ENCODE results near the gene CXCL1. TPM values are rescaled to one million over a fixed set of nuclear protein-coding genes. Genes with fewer than 3 reads are reported as not detected.

CXCL1 gene
- polyA plus RNA-seq, 6 donors from 2014 or later = not detected

- no peak for DNase-seq
- H3K27me3 Mint-ChIP-seq = peaks cover 7 to 19% (median 12%) of the 10 kb centered on the region in 3 donors
- H3K36me3 Mint-ChIP-seq = no peaks in the 10 kb centered on the region
- H3K27ac Mint-ChIP-seq = no peak overlapping the region
- no peaks in the 10 kb centered on the region for H3K4me1 Mint-ChIP-seq
- no peaks in the 10 kb centered on the region for H3K9me3 Mint-ChIP-seq
- ATAC-seq (ENCODE audit: low read depth in 2 of 2) = no peak
- H3K4me3 Mint-ChIP-seq = peak overlapping the region in 1 of 8 donors; percentile 13
Measured at GRCh38 chr4:73859614-73860088, 9.5 kb upstream of the CXCL1 start.

GRCh38 chr4:73860181-73860580 is 9.0 kb upstream of the CXCL1 start:
- Mint-ChIP-seq H3K27ac (no peak overlapping the region), H3K4me1 (no peaks in the 10 kb centered on the region), H3K36me3 (no peaks in the 10 kb centered on the region), H3K9me3 (no peaks in the 10 kb centered on the region), H3K27me3 (peaks cover 3 to 17% (median 6%) of the 10 kb centered on the region in 3 donors), H3K4me3 (no peak overlapping the region)
- no peak for DNase-seq
- no peak for ATAC-seq (ENCODE audit: low read depth in 2 of 2)

- DNase-seq = no peak
- H3K4me1 Mint-ChIP-seq = no peaks in the 10 kb centered on the region
- no peak for ATAC-seq (ENCODE audit: low read depth in 2 of 2)
- H3K27ac Mint-ChIP-seq = no peak overlapping the region
- H3K9me3 Mint-ChIP-seq = no peaks in the 10 kb centered on the region
- H3K4me3 Mint-ChIP-seq = no peak overlapping the region
- no peaks in the 10 kb centered on the region for H3K36me3 Mint-ChIP-seq
- H3K27me3 Mint-ChIP-seq = peaks cover 3 to 17% (median 6%) of the 10 kb centered on the region in 3 donors
Measured at GRCh38 chr4:73860917-73861316, 8.3 kb upstream of the CXCL1 start.

GRCh38 chr4:73862322-73862721 is 6.9 kb upstream of the CXCL1 start:
- H3K36me3 Mint-ChIP-seq = no peaks in the 10 kb centered on the region
- DNase-seq = no peak
- H3K4me1 Mint-ChIP-seq = no peaks in the 10 kb centered on the region
- no peak overlapping the region for H3K27ac Mint-ChIP-seq
- no peak overlapping the region for H3K4me3 Mint-ChIP-seq
- ATAC-seq (ENCODE audit: low read depth in 2 of 2) = no peak
- H3K9me3 Mint-ChIP-seq = no peaks in the 10 kb centered on the region
- peaks cover 3 to 17% (median 6%) of the 10 kb centered on the region in 3 donors for H3K27me3 Mint-ChIP-seq

- no peak for ATAC-seq (ENCODE audit: low read depth in 2 of 2)
- Mint-ChIP-seq H3K36me3 (no peaks in the 10 kb centered on the region), H3K9me3 (no peaks in the 10 kb centered on the region)
Measured at GRCh38 chr4:73864365-73864764, 4.8 kb upstream of the CXCL1 start.

GRCh38 chr4:73864961-73865360 is 4.2 kb upstream of the CXCL1 start:
- Mint-ChIP-seq H3K27me3 (peaks cover 13 to 40% (median 29%) of the 10 kb centered on the region in 3 donors), H3K27ac (no peak overlapping the region), H3K36me3 (no peaks in the 10 kb centered on the region), H3K4me3 (no peak overlapping the region), H3K4me1 (peaks cover 0 to 11% (median 5%) of the 10 kb centered on the region in 3 donors), H3K9me3 (peaks cover 0 to 3% (median 0%) of the 10 kb centered on the region in 7 donors)
- DNase-seq (no peak), ATAC-seq (ENCODE audit: low read depth in 2 of 2) (no peak)

More at GRCh38 chr4:73864365-73864764, 4.8 kb upstream of the CXCL1 start:
- Mint-ChIP-seq H3K4me1 (peaks cover 0 to 11% (median 5%) of the 10 kb centered on the region in 3 donors), H3K27ac (peak overlapping the region in 1 of 6 donors; percentile 19), H3K4me3 (no peak overlapping the region), H3K27me3 (peaks cover 13 to 34% (median 23%) of the 10 kb centered on the region in 3 donors)
- DNase-seq = no peak

GRCh38 chr4:73865431-73866096 is 3.6 kb upstream of the CXCL1 start:
- H3K9me3 Mint-ChIP-seq = peaks cover 0 to 3% (median 0%) of the 10 kb centered on the region in 7 donors
- no peak overlapping the region for H3K27ac Mint-ChIP-seq
- peaks cover 13 to 43% (median 31%) of the 10 kb centered on the region in 3 donors for H3K27me3 Mint-ChIP-seq
- no peak overlapping the region for H3K4me3 Mint-ChIP-seq
- DNase-seq (no peak), ATAC-seq (ENCODE audit: low read depth in 2 of 2) (no peak)
- H3K36me3 Mint-ChIP-seq = no peaks in the 10 kb centered on the region
- H3K4me1 Mint-ChIP-seq = peaks cover 0 to 11% (median 5%) of the 10 kb centered on the region in 3 donors

- ATAC-seq (ENCODE audit: low read depth in 2 of 2) = no peak
- no peak overlapping the region for H3K27ac Mint-ChIP-seq
- no peak overlapping the region for H3K4me3 Mint-ChIP-seq
- H3K27me3 Mint-ChIP-seq = peaks cover 13 to 43% (median 31%) of the 10 kb centered on the region in 3 donors
- H3K9me3 Mint-ChIP-seq = peaks cover 0 to 3% (median 0%) of the 10 kb centered on the region in 7 donors
- H3K4me1 Mint-ChIP-seq = peaks cover 0 to 11% (median 5%) of the 10 kb centered on the region in 3 donors
- no peaks in the 10 kb centered on the region for H3K36me3 Mint-ChIP-seq
- no peak for DNase-seq
Measured at GRCh38 chr4:73866246-73866645, 2.9 kb upstream of the CXCL1 start.

GRCh38 chr4:73867783-73868182 is 1.4 kb upstream of the CXCL1 start:
- H3K4me3 Mint-ChIP-seq = no peak overlapping the region

GRCh38 chr4:73868206-73869129 is 725 bp upstream of the CXCL1 start:
- H3K9me3 Mint-ChIP-seq = peaks cover 0 to 4% (median 0%) of the 10 kb centered on the region in 7 donors
- H3K27ac Mint-ChIP-seq = no peak overlapping the region
- no peak overlapping the region for H3K4me3 Mint-ChIP-seq
- ATAC-seq (ENCODE audit: low read depth in 2 of 2) (no peak), DNase-seq (no peak)
- H3K36me3 Mint-ChIP-seq = no peaks in the 10 kb centered on the region
- H3K4me1 Mint-ChIP-seq = peaks cover 0 to 11% (median 5%) of the 10 kb centered on the region in 3 donors
- H3K27me3 Mint-ChIP-seq = peaks cover 17 to 42% (median 31%) of the 10 kb centered on the region in 3 donors

More at GRCh38 chr4:73867783-73868182, 1.4 kb upstream of the CXCL1 start:
- ATAC-seq (ENCODE audit: low read depth in 2 of 2) (no peak), DNase-seq (no peak)
- no peaks in the 10 kb centered on the region for H3K36me3 Mint-ChIP-seq
- peaks cover 0 to 11% (median 5%) of the 10 kb centered on the region in 3 donors for H3K4me1 Mint-ChIP-seq
- H3K9me3 Mint-ChIP-seq = peaks cover 0 to 4% (median 0%) of the 10 kb centered on the region in 7 donors
- peaks cover 16 to 47% (median 31%) of the 10 kb centered on the region in 3 donors for H3K27me3 Mint-ChIP-seq
- H3K27ac Mint-ChIP-seq = no peak overlapping the region

- ATAC-seq (ENCODE audit: low read depth in 2 of 2) (no peak), DNase-seq (no peak)
- Mint-ChIP-seq H3K27me3 (peaks cover 19 to 36% (median 25%) of the 10 kb centered on the region in 3 donors), H3K27ac (no peak overlapping the region), H3K4me3 (no peak overlapping the region), H3K36me3 (no peaks in the 10 kb centered on the region), H3K4me1 (peaks cover 0 to 11% (median 5%) of the 10 kb centered on the region in 3 donors), H3K9me3 (peaks cover 0 to 4% (median 3%) of the 10 kb centered on the region in 7 donors)
Measured at GRCh38 chr4:73870260-73870659, 1.1 kb downstream of the CXCL1 start.

GRCh38 chr4:73870768-73871167 is 1.6 kb downstream of the CXCL1 start:
- Mint-ChIP-seq H3K36me3 (no peaks in the 10 kb centered on the region), H3K4me1 (peaks cover 0 to 11% (median 5%) of the 10 kb centered on the region in 3 donors), H3K4me3 (no peak overlapping the region), H3K27ac (no peak overlapping the region), H3K9me3 (peaks cover 0 to 4% (median 3%) of the 10 kb centered on the region in 7 donors), H3K27me3 (peaks cover 19 to 32% (median 25%) of the 10 kb centered on the region in 3 donors)
- DNase-seq (no peak), ATAC-seq (ENCODE audit: low read depth in 2 of 2) (no peak)

Measured in naive B cell (primary cell).